Measurements from ENCODE around the gene CHERP. TPM values are rescaled to one million over a fixed set of nuclear protein-coding genes. Genes with fewer than 3 reads are reported as not detected.

Gene CHERP
- total RNA-seq, 1 donor from 2014 or later, result 82.3 TPM

Other genes with a start within 250 kb of the CHERP start
- gene KLF2, start 217.6 kb downstream of the CHERP start, total RNA-seq, result 2.4 and 2.7 TPM in 2 replicates
- gene EPS15L1, start 70.5 kb downstream of the CHERP start, total RNA-seq, result 36.9 and 40.6 TPM in 2 replicates
- gene CALR3, start 46.3 kb downstream of the CHERP start, total RNA-seq, result not detected in 2 replicates
- gene C19orf44, start 46.0 kb downstream of the CHERP start, total RNA-seq, result 3.8 and 3.9 TPM in 2 replicates
- gene SLC35E1, start 30.0 kb upstream of the CHERP start, total RNA-seq, result 55.3 and 56.0 TPM in 2 replicates
- 13.4 and 15.8 TPM in 2 replicates for gene MED26, start 85.8 kb upstream of the CHERP start, total RNA-seq
- 60.3 and 60.9 TPM in 2 replicates for gene SMIM7, start 117.7 kb upstream of the CHERP start, total RNA-seq
- gene TMEM38A, start 118.7 kb upstream of the CHERP start, total RNA-seq, result 0.64 and 0.96 TPM in 2 replicates
- not detected in 2 replicates for gene NWD1, start 177.4 kb upstream of the CHERP start, total RNA-seq

Measured in activated T-helper 2 cell treated with anti-CD3 and anti-CD28 coated beads, Interferon-gamma antibody, Interleukin-2, Interleukin-4, amounts not matched to agents 10 μg/mL and 5 μg/mL and 100 μg/mL, durations not matched to agents 14 hours and 24 hours and 36 hours (primary cell).